ENCODE measurements around the gene SPACA6. TPM values are rescaled to one million over a fixed set of nuclear protein-coding genes. Genes with fewer than 3 reads are reported as not detected.
"Not testable (repeated sequence)": the region's sequence is repeated elsewhere in the genome, so short reads cannot be mapped to it uniquely, and the experiment has no call there.

The SPACA6 gene
- polyA plus RNA-seq, 4 donors = 4.1 to 6.6 TPM; not detected in 2

GRCh38 chr19:51727349-51727880 is 34.3 kb downstream of the SPACA6 start:
- Histone ChIP-seq H3K9me3 (ENCODE audit: control insufficient read depth in 2 of 2, insufficient read depth in 1 of 2, low read depth in 1 of 2, low read length in 1 of 2) (peaks cover 3 to 11% of the 10 kb centered on the region in 2 donors), H3K27me3 (ENCODE audit: control insufficient read depth in 3 of 3, insufficient read depth in 3 of 3, low read length in 3 of 3) (peaks cover 0 to 17% (median 0%) of the 10 kb centered on the region in 3 donors), H3K4me3 (ENCODE audit: low read depth in 1 of 3, low read length in 3 of 3) (no peak overlapping the region), H3K27ac (ENCODE audit: low read depth in 1 of 3, low read length in 2 of 3) (no peak overlapping the region), H3K36me3 (ENCODE audit: control insufficient read depth in 3 of 3, insufficient read depth in 2 of 3, low read depth in 1 of 3, low read length in 3 of 3) (no peaks in the 10 kb centered on the region), H3K4me1 (ENCODE audit: control insufficient read depth in 3 of 3, insufficient read depth in 2 of 3, low read depth in 1 of 3, low read length in 2 of 3) (no peaks in the 10 kb centered on the region)
- no peak for FAIRE-seq
- 54 to 83% (median 67%) methylated on average over 7 of the region's 7 CpGs for WGBS, 3 donors
- DNase-seq = no peak

- DNase-seq (no peak), FAIRE-seq (no peak)
- H3K4me1 ChIP-seq (ENCODE audit: control insufficient read depth in 3 of 3, insufficient read depth in 2 of 3, low read depth in 1 of 3, low read length in 2 of 3) = no peaks in the 10 kb centered on the region
- H3K27me3 ChIP-seq (ENCODE audit: control insufficient read depth in 3 of 3, insufficient read depth in 3 of 3, low read length in 3 of 3) = peaks cover 0 to 3% (median 0%) of the 10 kb centered on the region in 3 donors
- H3K27ac ChIP-seq (ENCODE audit: low read depth in 1 of 3, low read length in 2 of 3) = no peak overlapping the region
- peaks cover 3 to 11% of the 10 kb centered on the region in 2 donors for H3K9me3 ChIP-seq (ENCODE audit: control insufficient read depth in 2 of 2, insufficient read depth in 1 of 2, low read depth in 1 of 2, low read length in 1 of 2)
- H3K4me3 ChIP-seq (ENCODE audit: low read depth in 1 of 3, low read length in 3 of 3) = no peak overlapping the region
- 65 to 90% (median 74%) methylated on average over 2 of the region's 2 CpGs for WGBS, 3 donors
- no peaks in the 10 kb centered on the region for H3K36me3 ChIP-seq (ENCODE audit: control insufficient read depth in 3 of 3, insufficient read depth in 2 of 3, low read depth in 1 of 3, low read length in 3 of 3)
Observed at GRCh38 chr19:51729781-51730180, 36.7 kb downstream of the SPACA6 start.

GRCh38 chr19:51733742-51734522 is 40.8 kb downstream of the SPACA6 start:
- no peaks in the 10 kb centered on the region for H3K4me1 ChIP-seq (ENCODE audit: control insufficient read depth in 3 of 3, insufficient read depth in 2 of 3, low read depth in 1 of 3, low read length in 2 of 3)
- peaks cover 3 to 11% of the 10 kb centered on the region in 2 donors for H3K9me3 ChIP-seq (ENCODE audit: control insufficient read depth in 2 of 2, insufficient read depth in 1 of 2, low read depth in 1 of 2, low read length in 1 of 2)
- H3K4me3 ChIP-seq (ENCODE audit: low read depth in 1 of 3, low read length in 3 of 3) = no peak overlapping the region
- WGBS, 3 donors = 67 to 73% (median 72%) methylated on average over 7 of the region's 7 CpGs
- FAIRE-seq (no peak), DNase-seq (no peak)
- no peaks in the 10 kb centered on the region for H3K27me3 ChIP-seq (ENCODE audit: control insufficient read depth in 3 of 3, insufficient read depth in 3 of 3, low read length in 3 of 3)
- no peaks in the 10 kb centered on the region for H3K36me3 ChIP-seq (ENCODE audit: control insufficient read depth in 3 of 3, insufficient read depth in 2 of 3, low read depth in 1 of 3, low read length in 3 of 3)
- H3K27ac ChIP-seq (ENCODE audit: low read depth in 1 of 3, low read length in 2 of 3) = no peak overlapping the region

GRCh38 chr19:51735759-51736449 is 42.8 kb downstream of the SPACA6 start:
- peaks cover 0 to 2% of the 10 kb centered on the region in 2 donors for H3K9me3 ChIP-seq (ENCODE audit: control insufficient read depth in 2 of 2, insufficient read depth in 1 of 2, low read depth in 1 of 2, low read length in 1 of 2)
- 63 to 78% (median 64%) methylated on average over 10 of the region's 10 CpGs for WGBS, 3 donors
- no peaks in the 10 kb centered on the region for H3K27me3 ChIP-seq (ENCODE audit: control insufficient read depth in 3 of 3, insufficient read depth in 3 of 3, low read length in 3 of 3)
- H3K27ac ChIP-seq (ENCODE audit: low read depth in 1 of 3, low read length in 2 of 3) = no peak overlapping the region
- DNase-seq = no peak
- FAIRE-seq = no peak
- no peak overlapping the region for H3K4me3 ChIP-seq (ENCODE audit: low read depth in 1 of 3, low read length in 3 of 3)
- no peaks in the 10 kb centered on the region for H3K36me3 ChIP-seq (ENCODE audit: control insufficient read depth in 3 of 3, insufficient read depth in 2 of 3, low read depth in 1 of 3, low read length in 3 of 3)
- H3K4me1 ChIP-seq (ENCODE audit: control insufficient read depth in 3 of 3, insufficient read depth in 2 of 3, low read depth in 1 of 3, low read length in 2 of 3) = no peaks in the 10 kb centered on the region

GRCh38 chr19:51737389-51737788 is 44.3 kb downstream of the SPACA6 start:
- FAIRE-seq (no peak), DNase-seq (no peak)
- Histone ChIP-seq H3K4me1 (ENCODE audit: control insufficient read depth in 3 of 3, insufficient read depth in 2 of 3, low read depth in 1 of 3, low read length in 2 of 3) (no peaks in the 10 kb centered on the region), H3K4me3 (ENCODE audit: low read depth in 1 of 3, low read length in 3 of 3) (no peak overlapping the region), H3K9me3 (ENCODE audit: control insufficient read depth in 2 of 2, insufficient read depth in 1 of 2, low read depth in 1 of 2, low read length in 1 of 2) (no peaks in the 10 kb centered on the region), H3K36me3 (ENCODE audit: control insufficient read depth in 3 of 3, insufficient read depth in 2 of 3, low read depth in 1 of 3, low read length in 3 of 3) (no peaks in the 10 kb centered on the region), H3K27me3 (ENCODE audit: control insufficient read depth in 3 of 3, insufficient read depth in 3 of 3, low read length in 3 of 3) (no peaks in the 10 kb centered on the region), H3K27ac (ENCODE audit: low read depth in 1 of 3, low read length in 2 of 3) (no peak overlapping the region)
- WGBS, 3 donors = 91 to 93% (median 92%) methylated on average over 3 of the region's 3 CpGs

GRCh38 chr19:51737924-51738323 is 44.8 kb downstream of the SPACA6 start:
- WGBS, 3 donors = 70 to 77% (median 71%) methylated on average over 2 of the region's 2 CpGs
- no peak overlapping the region for H3K27ac ChIP-seq (ENCODE audit: low read depth in 1 of 3, low read length in 2 of 3)
- FAIRE-seq (no peak), DNase-seq (no peak)
- H3K4me3 ChIP-seq (ENCODE audit: low read depth in 1 of 3, low read length in 3 of 3) = no peak overlapping the region
- no peaks in the 10 kb centered on the region for H3K9me3 ChIP-seq (ENCODE audit: control insufficient read depth in 2 of 2, insufficient read depth in 1 of 2, low read depth in 1 of 2, low read length in 1 of 2)
- H3K36me3 ChIP-seq (ENCODE audit: control insufficient read depth in 3 of 3, insufficient read depth in 2 of 3, low read depth in 1 of 3, low read length in 3 of 3) = no peaks in the 10 kb centered on the region
- no peaks in the 10 kb centered on the region for H3K4me1 ChIP-seq (ENCODE audit: control insufficient read depth in 3 of 3, insufficient read depth in 2 of 3, low read depth in 1 of 3, low read length in 2 of 3)
- no peaks in the 10 kb centered on the region for H3K27me3 ChIP-seq (ENCODE audit: control insufficient read depth in 3 of 3, insufficient read depth in 3 of 3, low read length in 3 of 3)

GRCh38 chr19:51738523-51738922 is 45.4 kb downstream of the SPACA6 start:
- H3K9me3 ChIP-seq (ENCODE audit: control insufficient read depth in 2 of 2, insufficient read depth in 1 of 2, low read depth in 1 of 2, low read length in 1 of 2); H3K27me3 ChIP-seq (ENCODE audit: control insufficient read depth in 3 of 3, insufficient read depth in 3 of 3, low read length in 3 of 3); H3K4me3 ChIP-seq (ENCODE audit: low read depth in 1 of 3, low read length in 3 of 3); H3K36me3 ChIP-seq (ENCODE audit: control insufficient read depth in 3 of 3, insufficient read depth in 2 of 3, low read depth in 1 of 3, low read length in 3 of 3); H3K27ac ChIP-seq (ENCODE audit: low read depth in 1 of 3, low read length in 2 of 3); FAIRE-seq; DNase-seq; H3K4me1 ChIP-seq (ENCODE audit: control insufficient read depth in 3 of 3, insufficient read depth in 2 of 3, low read depth in 1 of 3, low read length in 2 of 3): not testable (repeated sequence)
- 82 to 90% (median 85%) methylated on average over 10 of the region's 10 CpGs for WGBS, 3 donors

GRCh38 chr19:51739466-51740213 is 46.5 kb downstream of the SPACA6 start:
- no peaks in the 10 kb centered on the region for H3K4me1 ChIP-seq (ENCODE audit: control insufficient read depth in 3 of 3, insufficient read depth in 2 of 3, low read depth in 1 of 3, low read length in 2 of 3)
- H3K9me3 ChIP-seq (ENCODE audit: control insufficient read depth in 2 of 2, insufficient read depth in 1 of 2, low read depth in 1 of 2, low read length in 1 of 2) = no peaks in the 10 kb centered on the region
- DNase-seq (no peak), FAIRE-seq (no peak)
- no peak overlapping the region for H3K27ac ChIP-seq (ENCODE audit: low read depth in 1 of 3, low read length in 2 of 3)
- WGBS, 3 donors = 74 to 77% (median 75%) methylated on average over 13 of the region's 13 CpGs
- H3K36me3 ChIP-seq (ENCODE audit: control insufficient read depth in 3 of 3, insufficient read depth in 2 of 3, low read depth in 1 of 3, low read length in 3 of 3) = no peaks in the 10 kb centered on the region
- no peaks in the 10 kb centered on the region for H3K27me3 ChIP-seq (ENCODE audit: control insufficient read depth in 3 of 3, insufficient read depth in 3 of 3, low read length in 3 of 3)
- H3K4me3 ChIP-seq (ENCODE audit: low read depth in 1 of 3, low read length in 3 of 3) = no peak overlapping the region
